DOHH2 (cell line): ENCODE measurements around the gene CPED1.
A peak's percentile ranks its signal among the peaks of the same experiment; 100 is the strongest.

Source experiments
- H3F3A ChIP-seq: fragments of 200-600 bp; sonication (generic), shearing (Covaris generic); 2 replicates; pipeline ENCODE4 v1.6.0; 2016; ENCODE audit warnings: antibody characterized with exemption, mild to moderate bottlenecking; ENCODE audit not compliant: control insufficient read depth, insufficient read depth
- H3K27ac ChIP-seq: fragments of 200-600 bp; sonication (generic); 2 replicates; pipeline ENCODE4 v1.5.1; 2014; ENCODE audit warnings: low read depth, mild to moderate bottlenecking, low read length, moderate library complexity
- H3K27me3 ChIP-seq: fragments of 200-600 bp; sonication (generic); 2 replicates; pipeline ENCODE4 v1.6.1; 2014; ENCODE audit warnings: mild to moderate bottlenecking, low read length, mixed read lengths; ENCODE audit not compliant: control insufficient read depth
- H3K36me3 ChIP-seq: fragments of 200-600 bp; sonication (generic); 2 replicates; pipeline ENCODE4 v1.6.1; 2014; ENCODE audit warnings: mild to moderate bottlenecking, low read length, moderate library complexity, mixed read lengths; ENCODE audit not compliant: control insufficient read depth
- H3K4me1 ChIP-seq: fragments of 200-600 bp; sonication (generic); 2 replicates; pipeline ENCODE4 v1.6.1; 2014; ENCODE audit warnings: mild to moderate bottlenecking, low read length, mixed read lengths; ENCODE audit not compliant: control insufficient read depth
- H3K4me2 ChIP-seq: fragments of 200-600 bp; sonication (generic); 2 replicates; pipeline ENCODE4 v1.6.0; 2014; ENCODE audit warnings: mild to moderate bottlenecking, low read length, moderate library complexity
- H3K4me3 ChIP-seq: fragments of 200-600 bp; sonication (generic); 2 replicates; pipeline ENCODE4 v1.5.1; 2014; ENCODE audit warnings: mild to moderate bottlenecking, low read length, mixed read lengths
- H3K79me2 ChIP-seq: fragments of 200-600 bp; sonication (generic); 2 replicates; pipeline ENCODE4 v1.6.1; 2014; ENCODE audit warnings: mild to moderate bottlenecking, low read length, mixed read lengths; ENCODE audit not compliant: control insufficient read depth
- H3K9me2 ChIP-seq: fragments of 200-600 bp; sonication (generic); replicated peaks from 2 replicates; pipeline ENCODE4 v1.6.1; 2014; ENCODE audit warnings: mild to moderate bottlenecking, low read length, mixed read lengths; ENCODE audit not compliant: control insufficient read depth
- H3K9me3 ChIP-seq: fragments of 200-600 bp; sonication (generic); 2 replicates; pipeline ENCODE4 v1.6.1; 2014; ENCODE audit warnings: antibody characterized with exemption, low read length, mixed read lengths; ENCODE audit not compliant: control insufficient read depth, insufficient read depth
- H4K20me1 ChIP-seq: fragments of 200-600 bp; sonication (generic); 2 replicates; pipeline ENCODE4 v1.6.0; 2014; ENCODE audit warnings: low read depth, mild to moderate bottlenecking, antibody characterized with exemption, low read length, moderate library complexity; ENCODE audit not compliant: control insufficient read depth, insufficient read depth
- EZH2phosphoT487 ChIP-seq: fragments of 200-600 bp; sonication (generic); IDR thresholded peaks from 2 replicates; pipeline ENCODE4 v1.6.1; 2017; ENCODE audit warnings: borderline replicate concordance, mild to moderate bottlenecking, antibody characterized with exemption, low read length, moderate library complexity, mixed read lengths
- TF ChIP-seq, protein P1 (sequence below): fragments of 200-600 bp; sonication (generic); IDR thresholded peaks from one replicate; pipeline ENCODE4 v1.5.1; 2014; ENCODE audit warnings: antibody characterized with exemption, mild to moderate bottlenecking, low read depth, low read length; ENCODE audit not compliant: poor library complexity, severe bottlenecking

Gene CPED1

DNA sequence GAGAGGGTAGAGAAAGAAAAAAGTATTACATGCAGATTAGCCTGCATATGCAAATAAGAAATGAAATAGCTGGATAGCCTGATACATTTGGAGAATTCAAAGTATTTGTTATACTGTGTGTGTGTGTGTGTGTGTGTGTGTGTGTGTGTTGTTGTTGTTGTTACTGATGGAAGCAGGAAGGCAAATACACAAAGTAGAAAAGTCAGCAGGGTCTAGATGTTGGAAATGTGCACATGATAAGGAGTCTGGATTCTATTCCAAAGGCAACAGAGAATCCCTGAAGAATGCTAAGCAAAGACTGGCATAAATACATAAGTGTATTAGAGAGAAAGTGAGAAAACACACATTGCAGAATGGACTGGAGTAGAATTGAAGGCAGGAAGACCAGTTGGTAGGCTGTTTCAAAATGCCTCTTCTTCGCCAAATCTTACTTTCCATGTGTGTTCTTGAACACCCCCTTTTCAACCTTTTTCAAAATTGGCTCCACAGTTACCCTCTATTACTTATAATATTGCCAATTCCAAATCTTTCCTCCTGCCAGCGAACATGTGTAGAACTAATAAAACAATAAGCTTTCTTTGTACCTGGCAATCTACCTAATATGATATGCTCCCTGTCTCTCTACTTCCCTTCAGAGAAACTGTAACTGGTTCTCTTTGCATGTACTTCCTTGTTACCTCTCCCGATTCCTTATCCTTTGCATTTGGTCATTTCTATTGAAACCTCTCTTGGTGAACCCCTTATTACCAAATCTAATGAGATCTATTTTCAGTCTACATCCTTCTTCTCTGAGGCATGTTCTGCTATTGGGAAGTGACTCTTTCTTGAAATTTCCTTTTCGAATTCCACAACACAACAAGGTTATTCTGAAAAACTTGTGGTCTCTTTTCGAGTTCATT, 6.2 kb downstream of the CPED1 start:
- Histone ChIP-seq H4K20me1 (no peaks in the 10 kb centered on the region), H3K9me3 (no peaks in the 10 kb centered on the region), H3K4me2 (no peak overlapping the region), H3K9me2 (no peaks in the 10 kb centered on the region), H3K79me2 (no peaks in the 10 kb centered on the region), H3K4me3 (no peak overlapping the region), H3K27me3 (peaks cover 18% of the 10 kb centered on the region), H3K36me3 (no peaks in the 10 kb centered on the region), H3K4me1 (peaks cover 32% of the 10 kb centered on the region), H3K27ac (no peak overlapping the region), H3F3A (peaks cover 3% of the 10 kb centered on the region; the same call in 1 of the 2 replicates)
- TF ChIP-seq EZH2phosphoT487 = no peak
- TF ChIP-seq, protein P1, sequence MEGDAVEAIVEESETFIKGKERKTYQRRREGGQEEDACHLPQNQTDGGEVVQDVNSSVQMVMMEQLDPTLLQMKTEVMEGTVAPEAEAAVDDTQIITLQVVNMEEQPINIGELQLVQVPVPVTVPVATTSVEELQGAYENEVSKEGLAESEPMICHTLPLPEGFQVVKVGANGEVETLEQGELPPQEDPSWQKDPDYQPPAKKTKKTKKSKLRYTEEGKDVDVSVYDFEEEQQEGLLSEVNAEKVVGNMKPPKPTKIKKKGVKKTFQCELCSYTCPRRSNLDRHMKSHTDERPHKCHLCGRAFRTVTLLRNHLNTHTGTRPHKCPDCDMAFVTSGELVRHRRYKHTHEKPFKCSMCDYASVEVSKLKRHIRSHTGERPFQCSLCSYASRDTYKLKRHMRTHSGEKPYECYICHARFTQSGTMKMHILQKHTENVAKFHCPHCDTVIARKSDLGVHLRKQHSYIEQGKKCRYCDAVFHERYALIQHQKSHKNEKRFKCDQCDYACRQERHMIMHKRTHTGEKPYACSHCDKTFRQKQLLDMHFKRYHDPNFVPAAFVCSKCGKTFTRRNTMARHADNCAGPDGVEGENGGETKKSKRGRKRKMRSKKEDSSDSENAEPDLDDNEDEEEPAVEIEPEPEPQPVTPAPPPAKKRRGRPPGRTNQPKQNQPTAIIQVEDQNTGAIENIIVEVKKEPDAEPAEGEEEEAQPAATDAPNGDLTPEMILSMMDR = no peak

DNA sequence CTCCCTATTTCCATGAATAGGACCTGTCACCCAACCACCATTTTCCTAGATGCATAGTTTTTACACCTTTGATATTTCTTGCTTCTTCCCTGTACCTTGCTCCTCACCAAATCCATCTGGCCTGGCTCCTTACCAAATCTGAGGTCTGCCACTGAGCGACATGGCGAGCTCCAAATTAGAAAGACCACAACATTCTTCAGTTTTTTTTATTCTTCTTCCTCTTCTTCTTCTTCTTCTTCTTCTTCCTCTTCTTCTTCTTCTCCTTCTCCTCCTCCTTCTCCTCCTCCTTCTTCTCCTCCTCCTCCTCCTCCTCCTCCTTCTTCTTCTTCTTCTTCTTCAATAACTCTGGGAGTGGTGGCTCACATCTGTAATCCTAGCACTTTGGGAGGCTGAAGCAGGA, 7.1 kb downstream of the CPED1 start:
- Histone ChIP-seq H3K9me3 (no peaks in the 10 kb centered on the region), H3K79me2 (no peaks in the 10 kb centered on the region), H3K4me1 (peaks cover 32% of the 10 kb centered on the region), H3K27me3 (peaks cover 10% of the 10 kb centered on the region), H4K20me1 (no peaks in the 10 kb centered on the region), H3K4me2 (peak overlapping the region; percentile 45), H3K27ac (no peak overlapping the region), H3K9me2 (no peaks in the 10 kb centered on the region), H3K36me3 (no peaks in the 10 kb centered on the region), H3K4me3 (no peak overlapping the region), H3F3A (peaks cover 3% of the 10 kb centered on the region; the same call in 1 of the 2 replicates)
- TF ChIP-seq, protein P1 = no peak
- no peak for TF ChIP-seq EZH2phosphoT487

DNA sequence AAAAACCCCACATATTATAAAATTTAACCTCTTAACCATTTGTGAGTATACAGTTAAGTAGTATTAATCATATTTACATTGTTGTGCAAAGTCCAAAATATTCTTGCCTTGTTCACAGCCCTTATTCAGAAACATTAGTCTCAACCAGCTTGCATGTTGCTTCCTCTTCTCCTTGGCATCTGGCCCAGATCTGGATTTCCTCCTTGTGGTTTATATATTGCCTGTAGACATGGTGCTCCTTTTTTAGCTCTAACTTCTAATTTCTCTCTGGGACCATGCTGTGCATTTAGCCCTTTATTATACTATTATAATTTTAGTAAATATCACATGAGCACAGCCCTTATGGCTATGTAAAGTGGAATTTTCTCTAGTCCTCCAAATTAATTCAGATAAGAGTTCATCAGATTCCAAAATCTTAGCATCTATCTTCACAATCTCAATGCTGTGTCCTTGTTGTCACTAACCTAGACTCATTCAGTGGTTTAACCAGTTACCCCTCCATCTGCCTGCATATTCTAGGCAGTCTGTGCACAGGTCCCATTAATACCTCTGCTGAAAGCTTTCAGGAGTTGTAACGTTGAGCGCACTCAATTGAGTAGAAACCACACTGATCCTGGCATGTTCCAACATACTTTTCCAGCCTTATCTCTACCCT, 7.9 kb downstream of the CPED1 start:
- no peak overlapping the region for H3K27ac ChIP-seq
- peaks cover 29% of the 10 kb centered on the region for H3K4me1 ChIP-seq
- peaks cover 2% of the 10 kb centered on the region for H3K27me3 ChIP-seq
- H3K9me2 ChIP-seq = no peaks in the 10 kb centered on the region
- no peaks in the 10 kb centered on the region for H4K20me1 ChIP-seq
- H3K36me3 ChIP-seq = no peaks in the 10 kb centered on the region
- peak overlapping the region; percentile 10 for H3K4me3 ChIP-seq
- H3K4me2 ChIP-seq = peak overlapping the region; percentile 45
- peaks cover 3% of the 10 kb centered on the region; the same call in 1 of the 2 replicates for H3F3A ChIP-seq
- no peaks in the 10 kb centered on the region for H3K79me2 ChIP-seq
- TF ChIP-seq, protein P1 = no peak
- no peak for TF ChIP-seq EZH2phosphoT487
- H3K9me3 ChIP-seq = no peaks in the 10 kb centered on the region
